Astrocyte of the spinal cord (primary cell): ENCODE results near the gene ABCF2.

Experiments used
- DNase-seq: peaks from one replicate; pipeline ENCODE4 v3.0.0; 2011; ENCODE audit warnings: low read depth, low spot score
- H3K4me3 ChIP-seq: 2 replicates; pipeline ENCODE4 v1.5.1; 2011; ENCODE audit warnings: low read depth, mild to moderate bottlenecking, low read length, moderate library complexity
- in situ Hi-C: cut with HindIII; loops from 2 replicates; pipeline ENCODE4 v1.10.0; 2017; ENCODE audit warnings: low sequenced_read_pairs
- TF ChIP-seq, protein P1 (sequence below): IDR thresholded peaks from 2 replicates; pipeline ENCODE4 v1.5.1; 2012; ENCODE audit warnings: low read depth, mild to moderate bottlenecking, low read length, inconsistent platforms

The ABCF2 gene

GRCh38 chr7:151175793-151176311, 51.2 kb downstream of the ABCF2 start:
- no peak for DNase-seq
- in situ Hi-C loops: no loop called here
- TF ChIP-seq, protein P1, sequence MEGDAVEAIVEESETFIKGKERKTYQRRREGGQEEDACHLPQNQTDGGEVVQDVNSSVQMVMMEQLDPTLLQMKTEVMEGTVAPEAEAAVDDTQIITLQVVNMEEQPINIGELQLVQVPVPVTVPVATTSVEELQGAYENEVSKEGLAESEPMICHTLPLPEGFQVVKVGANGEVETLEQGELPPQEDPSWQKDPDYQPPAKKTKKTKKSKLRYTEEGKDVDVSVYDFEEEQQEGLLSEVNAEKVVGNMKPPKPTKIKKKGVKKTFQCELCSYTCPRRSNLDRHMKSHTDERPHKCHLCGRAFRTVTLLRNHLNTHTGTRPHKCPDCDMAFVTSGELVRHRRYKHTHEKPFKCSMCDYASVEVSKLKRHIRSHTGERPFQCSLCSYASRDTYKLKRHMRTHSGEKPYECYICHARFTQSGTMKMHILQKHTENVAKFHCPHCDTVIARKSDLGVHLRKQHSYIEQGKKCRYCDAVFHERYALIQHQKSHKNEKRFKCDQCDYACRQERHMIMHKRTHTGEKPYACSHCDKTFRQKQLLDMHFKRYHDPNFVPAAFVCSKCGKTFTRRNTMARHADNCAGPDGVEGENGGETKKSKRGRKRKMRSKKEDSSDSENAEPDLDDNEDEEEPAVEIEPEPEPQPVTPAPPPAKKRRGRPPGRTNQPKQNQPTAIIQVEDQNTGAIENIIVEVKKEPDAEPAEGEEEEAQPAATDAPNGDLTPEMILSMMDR: no peak
- no peak overlapping the region for H3K4me3 ChIP-seq

GRCh38 chr7:151175047-151175792, 51.8 kb downstream of the ABCF2 start:
- DNase-seq: no peak
- no peak overlapping the region for H3K4me3 ChIP-seq

DNA sequence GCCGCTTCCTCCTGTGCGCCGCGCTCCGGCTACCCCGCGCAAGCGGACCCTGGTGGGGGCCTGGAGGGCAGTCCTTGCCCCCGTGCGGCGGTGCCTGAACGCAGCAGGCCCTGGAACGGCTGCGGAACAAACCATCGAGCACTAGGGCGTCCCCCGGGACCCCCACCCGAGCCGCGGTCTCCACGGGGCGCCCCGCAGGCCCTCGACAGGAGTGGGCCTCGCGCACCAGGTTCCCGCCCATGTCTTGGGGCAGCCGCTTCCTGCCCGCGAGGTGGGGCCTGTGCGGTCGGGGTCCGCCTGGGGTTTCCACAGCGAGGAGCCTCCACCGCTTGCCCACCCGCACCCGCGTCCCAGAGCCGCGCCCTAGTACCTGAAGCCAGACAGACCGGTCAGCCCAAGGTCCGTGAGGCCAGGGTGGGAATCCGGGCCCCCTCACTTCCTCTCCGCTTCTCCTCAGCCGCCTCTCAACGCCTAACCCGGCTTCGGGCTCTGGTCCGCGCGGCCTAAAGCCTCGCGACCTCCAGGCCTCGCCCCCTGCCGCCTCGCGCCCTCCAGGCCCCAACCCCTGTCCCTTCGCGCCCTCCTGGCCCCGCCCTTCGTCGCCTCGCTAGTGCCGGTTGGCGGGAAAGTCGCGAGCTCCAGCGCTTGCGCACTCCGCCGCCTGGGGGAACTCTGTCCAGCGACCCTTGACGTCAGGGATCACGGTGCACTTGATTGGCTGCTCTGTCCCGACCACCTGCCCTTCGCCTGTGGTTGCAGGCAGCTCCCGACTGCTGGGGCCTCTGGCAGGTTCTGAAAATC, 52.6 kb downstream of the ABCF2 start:
- in situ Hi-C loops: no loop called here
- H3K4me3 ChIP-seq: no peak overlapping the region
- TF ChIP-seq, protein P1: no peak
- DNase-seq: no peak

More at GRCh38 chr7:151175047-151175792, 51.8 kb downstream of the ABCF2 start:
- in situ Hi-C loops: no loop called here
- TF ChIP-seq, protein P1: no peak

DNA sequence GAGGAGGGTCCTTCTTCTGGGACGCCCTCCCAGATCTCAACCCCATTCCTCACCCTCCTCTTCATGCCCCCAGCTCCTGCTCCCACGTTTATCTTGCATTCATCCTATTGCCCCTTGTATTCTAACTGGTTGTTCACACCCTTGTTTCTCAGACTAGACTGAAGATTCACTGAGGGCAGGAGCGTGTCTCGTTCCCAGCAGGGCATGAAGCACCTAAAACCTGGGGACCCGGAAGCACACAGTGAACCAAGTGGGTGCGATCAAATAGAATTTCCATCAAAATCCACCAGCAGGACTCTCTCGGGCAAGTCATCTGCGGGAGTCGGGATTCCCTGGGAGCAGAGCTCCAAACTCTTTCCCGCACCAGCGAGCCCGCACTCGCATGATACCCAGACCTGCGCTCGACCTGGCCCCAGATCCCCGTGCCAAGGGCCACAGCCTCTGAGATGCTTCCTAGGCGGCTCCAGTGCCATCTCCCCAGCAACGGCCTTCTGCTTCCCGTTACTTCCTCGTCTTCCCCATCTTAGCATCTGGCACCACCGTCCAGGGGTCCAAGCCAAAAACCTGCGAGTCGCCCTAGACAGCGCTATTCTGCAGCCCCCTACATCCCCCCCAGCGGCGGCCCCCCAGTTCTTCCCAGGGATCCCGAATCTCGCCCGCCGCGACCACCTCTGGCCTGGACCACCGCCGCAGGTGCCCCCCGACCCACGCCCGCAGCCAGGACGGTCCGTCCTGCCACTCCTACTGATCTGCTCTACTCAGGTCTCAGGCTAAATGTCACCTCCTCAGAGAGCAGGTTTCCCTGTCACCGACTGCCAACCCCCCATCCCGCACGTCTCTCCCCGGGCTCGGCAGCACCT, 53.4 kb downstream of the ABCF2 start:
- H3K4me3 ChIP-seq: no peak overlapping the region
- DNase-seq: no peak
- in situ Hi-C loops: no loop called here
- TF ChIP-seq, protein P1: no peak

GRCh38 chr7:151172273-151173141, 54.5 kb downstream of the ABCF2 start:
- in situ Hi-C loops: no loop called here
- H3K4me3 ChIP-seq: no peak overlapping the region
- TF ChIP-seq, protein P1: peak; percentile 100
- DNase-seq: peak; percentile 72
